PC-9 (cell line): ENCODE data around the gene FASTK.

Experiments
- CTCF ChIP-seq: fragments of 200-600 bp; sonication (generic); conservative IDR thresholded peaks from 2 replicates; pipeline ENCODE4 v1.6.1; 2017; ENCODE audit warnings: mixed run types, antibody characterized with exemption, mild to moderate bottlenecking, moderate library complexity
- EZH2 ChIP-seq: fragments of 200-600 bp; sonication (generic); IDR thresholded peaks from 2 replicates; pipeline ENCODE4 v1.8.0; 2017; ENCODE audit warnings: antibody characterized with exemption, low read depth

GRCh38 chr7:151128716-151129115, 48.1 kb upstream of the FASTK start:
- TF ChIP-seq EZH2 (no peak), CTCF (no peak)
